A549 (cell line): ENCODE data around the gene FAM228B.
A peak's percentile ranks its signal among the peaks of the same experiment; 100 is the strongest.

Experiments
- ELK1 ChIP-seq: fragments of 150-350 bp; IDR thresholded peaks from 2 replicates; pipeline ENCODE4 v1.6.1; 2014; ENCODE audit warnings: low read depth, mild to moderate bottlenecking, low read length
- EP300 ChIP-seq, 2 experiments: fragments of >200 bp; sonication (Bioruptor Twin); formaldehyde crosslinking; IDR thresholded peaks; 2 replicates in 1 of 2; 3 replicates in 1 of 2; pipeline ENCODE4 v1.6.1; 2016 to 2017
- ESRRA ChIP-seq: fragments of 150-350 bp; IDR thresholded peaks from 2 replicates; pipeline ENCODE4 v1.6.1; 2014; ENCODE audit warnings: mild to moderate bottlenecking, low read length, borderline replicate concordance
- HMGXB4 ChIP-seq: fragments of 250-450 bp; sonication (Bioruptor Pico); IDR thresholded peaks from 2 replicates; pipeline ENCODE4 v1.5.0; 2021; ENCODE audit warnings: mild to moderate bottlenecking, moderate library complexity, borderline replicate concordance
- MAZ ChIP-seq: fragments of 150-350 bp; IDR thresholded peaks from 2 replicates; pipeline ENCODE4 v1.6.1; 2014; ENCODE audit warnings: antibody characterized with exemption, low read depth, low read length, borderline replicate concordance
- MYC ChIP-seq: IDR thresholded peaks from 2 replicates; pipeline ENCODE4 v1.6.1; 2012; ENCODE audit warnings: mild to moderate bottlenecking, inconsistent platforms, low read length, improper control_type of control experiment, borderline replicate concordance
- POLR2A ChIP-seq: IDR thresholded peaks from 2 replicates; pipeline ENCODE4 v1.6.1; 2012; ENCODE audit warnings: mild to moderate bottlenecking, low read length
- RAD21 ChIP-seq, 2 experiments: fragments of >200 bp in 1 of 2; sonication (Bioruptor Twin) in 1 of 2; formaldehyde crosslinking in 1 of 2; IDR thresholded peaks in 1 of 2; conservative IDR thresholded peaks in 1 of 2; 2 replicates in 1 of 2; 3 replicates in 1 of 2; pipeline ENCODE4 v1.6.1; 2012 to 2018; ENCODE audit warnings: inconsistent platforms in 1 of 2
- TF ChIP-seq, protein P1 (sequence below): fragments of >200 bp; sonication (Bioruptor Twin); formaldehyde crosslinking; IDR thresholded peaks from 3 replicates; pipeline ENCODE4 v1.5.1; 2016
- TF ChIP-seq, protein P2 (sequence below): fragments of 200-600 bp; sonication (generic); IDR thresholded peaks from 2 replicates; pipeline ENCODE4 v1.6.1; 2016; ENCODE audit warnings: antibody characterized with exemption, mild to moderate bottlenecking, moderate library complexity

DNA sequence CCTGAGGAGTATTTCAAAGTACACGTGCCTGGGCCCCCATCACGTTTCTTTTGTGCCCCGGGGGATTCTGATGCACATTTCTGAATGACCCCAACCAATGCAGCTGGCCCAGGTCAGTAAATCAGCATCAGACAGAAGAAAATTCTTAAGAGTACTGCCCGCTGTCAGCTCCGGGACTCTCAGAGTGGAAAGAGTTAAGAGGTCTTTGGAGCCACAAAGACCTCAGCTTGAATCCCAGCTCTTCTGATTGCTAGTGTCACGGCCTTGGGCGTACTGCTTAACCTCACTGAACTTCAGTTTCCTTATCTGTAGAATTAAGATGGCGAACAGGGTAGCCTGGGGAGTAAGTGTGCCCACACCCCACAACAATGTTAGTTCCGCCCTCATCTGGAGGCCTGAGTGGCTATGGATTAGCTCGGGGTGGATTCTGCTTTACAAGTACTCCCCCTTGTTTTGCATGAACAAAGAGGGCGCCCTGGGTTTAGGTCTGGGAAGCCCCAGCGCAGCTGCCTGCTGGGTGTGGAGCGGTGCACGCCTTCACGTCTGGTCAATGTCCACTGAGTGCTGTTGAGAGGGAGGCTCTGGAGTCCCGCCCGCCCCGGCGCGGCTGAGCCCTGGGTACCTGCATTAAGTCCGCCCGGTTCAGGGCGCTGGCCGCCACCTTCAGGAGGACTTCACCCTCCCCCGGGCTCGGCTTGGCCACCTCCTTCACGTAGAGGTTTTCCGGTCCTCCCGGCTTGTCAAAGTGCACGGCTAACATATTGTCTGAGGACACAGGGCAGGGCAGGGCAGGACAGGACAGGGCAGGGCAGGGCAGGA is 39.5 kb upstream of the FAM228B start:
- TF ChIP-seq, protein P1, sequence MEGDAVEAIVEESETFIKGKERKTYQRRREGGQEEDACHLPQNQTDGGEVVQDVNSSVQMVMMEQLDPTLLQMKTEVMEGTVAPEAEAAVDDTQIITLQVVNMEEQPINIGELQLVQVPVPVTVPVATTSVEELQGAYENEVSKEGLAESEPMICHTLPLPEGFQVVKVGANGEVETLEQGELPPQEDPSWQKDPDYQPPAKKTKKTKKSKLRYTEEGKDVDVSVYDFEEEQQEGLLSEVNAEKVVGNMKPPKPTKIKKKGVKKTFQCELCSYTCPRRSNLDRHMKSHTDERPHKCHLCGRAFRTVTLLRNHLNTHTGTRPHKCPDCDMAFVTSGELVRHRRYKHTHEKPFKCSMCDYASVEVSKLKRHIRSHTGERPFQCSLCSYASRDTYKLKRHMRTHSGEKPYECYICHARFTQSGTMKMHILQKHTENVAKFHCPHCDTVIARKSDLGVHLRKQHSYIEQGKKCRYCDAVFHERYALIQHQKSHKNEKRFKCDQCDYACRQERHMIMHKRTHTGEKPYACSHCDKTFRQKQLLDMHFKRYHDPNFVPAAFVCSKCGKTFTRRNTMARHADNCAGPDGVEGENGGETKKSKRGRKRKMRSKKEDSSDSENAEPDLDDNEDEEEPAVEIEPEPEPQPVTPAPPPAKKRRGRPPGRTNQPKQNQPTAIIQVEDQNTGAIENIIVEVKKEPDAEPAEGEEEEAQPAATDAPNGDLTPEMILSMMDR, result no peak
- peak; percentile 30; the same call in 1 of the 2 replicates for TF ChIP-seq ESRRA
- TF ChIP-seq EP300 (IDR thresholded peaks at IDR 0.05), result no peak
- TF ChIP-seq RAD21 (conservative IDR thresholded peaks at IDR 0.05 in 1 of 2, IDR thresholded peaks at IDR 0.05 in 1 of 2), result peak in 1 of 2 experiments; percentile 41; a peak in 2 of 5 replicates
- TF ChIP-seq MAZ, result 0 out of 2 replicates have a peak, but pooled peaks have one; percentile 5
- TF ChIP-seq, protein P2, sequence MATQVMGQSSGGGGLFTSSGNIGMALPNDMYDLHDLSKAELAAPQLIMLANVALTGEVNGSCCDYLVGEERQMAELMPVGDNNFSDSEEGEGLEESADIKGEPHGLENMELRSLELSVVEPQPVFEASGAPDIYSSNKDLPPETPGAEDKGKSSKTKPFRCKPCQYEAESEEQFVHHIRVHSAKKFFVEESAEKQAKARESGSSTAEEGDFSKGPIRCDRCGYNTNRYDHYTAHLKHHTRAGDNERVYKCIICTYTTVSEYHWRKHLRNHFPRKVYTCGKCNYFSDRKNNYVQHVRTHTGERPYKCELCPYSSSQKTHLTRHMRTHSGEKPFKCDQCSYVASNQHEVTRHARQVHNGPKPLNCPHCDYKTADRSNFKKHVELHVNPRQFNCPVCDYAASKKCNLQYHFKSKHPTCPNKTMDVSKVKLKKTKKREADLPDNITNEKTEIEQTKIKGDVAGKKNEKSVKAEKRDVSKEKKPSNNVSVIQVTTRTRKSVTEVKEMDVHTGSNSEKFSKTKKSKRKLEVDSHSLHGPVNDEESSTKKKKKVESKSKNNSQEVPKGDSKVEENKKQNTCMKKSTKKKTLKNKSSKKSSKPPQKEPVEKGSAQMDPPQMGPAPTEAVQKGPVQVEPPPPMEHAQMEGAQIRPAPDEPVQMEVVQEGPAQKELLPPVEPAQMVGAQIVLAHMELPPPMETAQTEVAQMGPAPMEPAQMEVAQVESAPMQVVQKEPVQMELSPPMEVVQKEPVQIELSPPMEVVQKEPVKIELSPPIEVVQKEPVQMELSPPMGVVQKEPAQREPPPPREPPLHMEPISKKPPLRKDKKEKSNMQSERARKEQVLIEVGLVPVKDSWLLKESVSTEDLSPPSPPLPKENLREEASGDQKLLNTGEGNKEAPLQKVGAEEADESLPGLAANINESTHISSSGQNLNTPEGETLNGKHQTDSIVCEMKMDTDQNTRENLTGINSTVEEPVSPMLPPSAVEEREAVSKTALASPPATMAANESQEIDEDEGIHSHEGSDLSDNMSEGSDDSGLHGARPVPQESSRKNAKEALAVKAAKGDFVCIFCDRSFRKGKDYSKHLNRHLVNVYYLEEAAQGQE, result no peak
- TF ChIP-seq ELK1, result no peak
- peak; percentile 7; the same call in 1 of the 2 replicates for TF ChIP-seq MYC
- TF ChIP-seq HMGXB4, result no peak
- peak; percentile 77 for TF ChIP-seq POLR2A
